Trophoblast cell (in vitro differentiated cells and primary cell): ENCODE measurements around the gene CCDC157.

Source experiments
- DNase-seq, 2 donors: peaks; one replicate each; pipeline ENCODE4 v3.0.0-alpha.2; 2016
- H2AFZ ChIP-seq: 2 replicates; pipeline ENCODE4 v1.6.1; 2013; ENCODE audit warnings: low read length, moderate library complexity, mild to moderate bottlenecking; ENCODE audit not compliant: insufficient read depth, poor library complexity
- H2AK5ac ChIP-seq: 2 replicates; pipeline ENCODE4 v1.6.1; 2013; ENCODE audit warnings: mild to moderate bottlenecking, low read length
- H2BK120ac ChIP-seq: 2 replicates; pipeline ENCODE4 v1.6.1; 2013; ENCODE audit warnings: low read length, mild to moderate bottlenecking, moderate library complexity; ENCODE audit not compliant: insufficient read depth, poor library complexity
- H2BK12ac ChIP-seq: 2 replicates; pipeline ENCODE4 v1.6.1; 2013; ENCODE audit warnings: mild to moderate bottlenecking, low read length, moderate library complexity
- H2BK5ac ChIP-seq: 2 replicates; pipeline ENCODE4 v1.6.1; 2013; ENCODE audit warnings: low read length, low read depth, moderate library complexity, mild to moderate bottlenecking; ENCODE audit not compliant: poor library complexity
- H3K14ac ChIP-seq: 2 replicates; pipeline ENCODE4 v1.6.1; 2013; ENCODE audit warnings: mild to moderate bottlenecking, low read length
- H3K18ac ChIP-seq: 2 replicates; pipeline ENCODE4 v1.6.1; 2013; ENCODE audit warnings: mild to moderate bottlenecking, low read length
- H3K23ac ChIP-seq: 2 replicates; pipeline ENCODE4 v1.6.1; 2013; ENCODE audit warnings: low read length
- H3K27ac ChIP-seq: 2 replicates; pipeline ENCODE4 v1.5.1; 2013; ENCODE audit warnings: low read depth, mild to moderate bottlenecking, inconsistent platforms, low read length, moderate library complexity
- H3K27me3 ChIP-seq: 2 replicates; pipeline ENCODE4 v1.6.1; 2013; ENCODE audit warnings: inconsistent platforms, mild to moderate bottlenecking, low read length, moderate library complexity; ENCODE audit not compliant: insufficient read depth
- H3K36me3 ChIP-seq, 2 experiments: 1 replicate in 1 of 2; 2 replicates in 1 of 2; pipeline ENCODE4 v1.6.1; 2013; ENCODE audit warnings: low read length in 2 of 2, mild to moderate bottlenecking in 2 of 2, moderate library complexity in 1 of 2; ENCODE audit not compliant: insufficient read depth in 2 of 2, control insufficient read depth in 1 of 2
- H3K4ac ChIP-seq: 2 replicates; pipeline ENCODE4 v1.6.1; 2013; ENCODE audit warnings: low read depth, mild to moderate bottlenecking, low read length, moderate library complexity
- H3K4me1 ChIP-seq, 2 experiments: 1 replicate in 1 of 2; 2 replicates in 1 of 2; pipeline ENCODE4 v1.6.1; 2013; ENCODE audit warnings: low read length in 2 of 2, mild to moderate bottlenecking in 2 of 2, moderate library complexity in 1 of 2; ENCODE audit not compliant: insufficient read depth in 2 of 2, control insufficient read depth in 1 of 2
- H3K4me2 ChIP-seq: 2 replicates; pipeline ENCODE4 v1.6.1; 2013; ENCODE audit warnings: inconsistent platforms, mild to moderate bottlenecking, low read length, moderate library complexity
- H3K4me3 ChIP-seq: 2 replicates; pipeline ENCODE4 v1.5.1; 2013; ENCODE audit warnings: mild to moderate bottlenecking, low read depth, low read length, inconsistent platforms
- H3K79me1 ChIP-seq: one replicate; pipeline ENCODE4 v1.6.1; 2013; ENCODE audit warnings: low read length
- H3K79me2 ChIP-seq: 2 replicates; pipeline ENCODE4 v1.6.1; 2013; ENCODE audit warnings: low read length, mild to moderate bottlenecking; ENCODE audit not compliant: control insufficient read depth, insufficient read depth, poor library complexity
- H3K9ac ChIP-seq: 2 replicates; pipeline ENCODE4 v1.6.1; 2013; ENCODE audit warnings: mild to moderate bottlenecking, low read length
- H3K9me3 ChIP-seq: 2 replicates; pipeline ENCODE4 v1.6.1; 2013; ENCODE audit warnings: low read depth, mild to moderate bottlenecking, control low read depth, inconsistent platforms, low read length; ENCODE audit not compliant: insufficient read depth
- H4K12ac ChIP-seq: 2 replicates; pipeline ENCODE4 v1.6.1; 2013; ENCODE audit warnings: low read depth, mild to moderate bottlenecking, low read length, moderate library complexity
- H4K8ac ChIP-seq: 2 replicates; pipeline ENCODE4 v1.6.1; 2013; ENCODE audit warnings: low read depth, mild to moderate bottlenecking, low read length, moderate library complexity
- H4K91ac ChIP-seq: one replicate; pipeline ENCODE4 v1.6.1; 2013; ENCODE audit warnings: low read depth, mild to moderate bottlenecking, low read length, moderate library complexity
- WGBS: extraction: QIAGEN DNeasy Blood & Tissue Kit; methylation state at CpG from one replicate; pipeline ENCODE4 v1.1.7; 2013; ENCODE audit warnings: missing lambda C conversion rate; ENCODE audit not compliant: insufficient read length, insufficient coverage; ENCODE audit errors: extremely low coverage; 5-methylcytosine and 5-hydroxymethylcytosine counted together

The CCDC157 gene

GRCh38 chr22:30386608-30386959 is 29.8 kb downstream of the CCDC157 start:
- H2AK5ac ChIP-seq, result peak overlapping the region; percentile 87
- H2AFZ ChIP-seq, result peak overlapping the region; percentile 53
- no peak overlapping the region for H2BK120ac ChIP-seq
- peak overlapping the region; percentile 65 for H3K4me2 ChIP-seq
- H3K4ac ChIP-seq, result peak overlapping the region; percentile 70
- H4K12ac ChIP-seq, result peak overlapping the region; percentile 72
- H3K27me3 ChIP-seq, result no peaks in the 10 kb centered on the region
- DNase-seq, result no peak
- no peak overlapping the region for H3K23ac ChIP-seq
- no peaks in the 10 kb centered on the region for H3K79me2 ChIP-seq
- H3K9ac ChIP-seq, result peak overlapping the region; percentile 42
- no peak overlapping the region for H2BK5ac ChIP-seq
- peak overlapping the region; percentile 85 for H4K8ac ChIP-seq
- peak overlapping the region; percentile 64 for H3K14ac ChIP-seq
- peak overlapping the region; percentile 24 for H3K27ac ChIP-seq
- WGBS, result no CpG with 5 or more reads among the region's 10 CpGs
- peak overlapping the region; percentile 89 for H4K91ac ChIP-seq
- peaks cover 6% of the 10 kb centered on the region for H3K79me1 ChIP-seq
- peak overlapping the region; percentile 86 for H3K18ac ChIP-seq
- H3K36me3 ChIP-seq, result peaks cover 20% of the 10 kb centered on the region in 2 experiments
- H3K9me3 ChIP-seq, result peaks cover 9% of the 10 kb centered on the region
- peak overlapping the region; percentile 82 for H3K4me3 ChIP-seq
- H2BK12ac ChIP-seq, result no peak overlapping the region
- H3K4me1 ChIP-seq, result peaks cover 5 to 9% of the 10 kb centered on the region in 2 experiments

GRCh38 chr22:30386960-30387827 is 30.4 kb downstream of the CCDC157 start, which contains the start of gene RNF215:
TSS of gene RNF215 (minus strand) at chr22:30387411. CDS start at chr22:30387313, 98 bp downstream.
- H3K9me3 ChIP-seq, result peaks cover 9% of the 10 kb centered on the region
- H3K79me2 ChIP-seq, result no peaks in the 10 kb centered on the region
- H3K4me3 ChIP-seq, result peak within 1 kb of the TSS; percentile 82
- peak within 1 kb of the TSS; percentile 65 for H3K4me2 ChIP-seq
- no peak within 1 kb of the TSS for H2BK12ac ChIP-seq
- H4K8ac ChIP-seq, result peak within 1 kb of the TSS; percentile 85
- no peak within 1 kb of the TSS for H3K23ac ChIP-seq
- H3K18ac ChIP-seq, result peak within 1 kb of the TSS; percentile 86
- H3K79me1 ChIP-seq, result peaks cover 6% of the 10 kb centered on the region
- peak within 1 kb of the TSS; percentile 53 for H2BK120ac ChIP-seq
- peak within 1 kb of the TSS; percentile 70 for H3K4ac ChIP-seq
- peak within 1 kb of the TSS; percentile 72 for H4K12ac ChIP-seq
- H3K9ac ChIP-seq, result peak within 1 kb of the TSS; percentile 42
- peak within 1 kb of the TSS; percentile 59 for H2AFZ ChIP-seq
- H2AK5ac ChIP-seq, result peak within 1 kb of the TSS; percentile 87
- peak within 1 kb of the TSS; percentile 24 for H3K27ac ChIP-seq
- peak; percentile 79 to 90 for DNase-seq
- peak within 1 kb of the TSS; percentile 89 for H4K91ac ChIP-seq
- WGBS, result no CpG with 5 or more reads among the region's 95 CpGs
- no peaks in the 10 kb centered on the region for H3K27me3 ChIP-seq
- peak within 1 kb of the TSS; percentile 82 for H3K14ac ChIP-seq
- H2BK5ac ChIP-seq, result peak within 1 kb of the TSS; percentile 71
- H3K4me1 ChIP-seq, result peaks cover 5 to 9% of the 10 kb centered on the region in 2 experiments
- H3K36me3 ChIP-seq, result peaks cover 16 to 17% of the 10 kb centered on the region in 2 experiments

GRCh38 chr22:30390974-30391691 is 34.3 kb downstream of the CCDC157 start:
- Histone ChIP-seq H3K4me2 (no peak overlapping the region), H3K27ac (no peak overlapping the region), H3K4me1 (peaks cover 5 to 8% of the 10 kb centered on the region in 2 experiments), H4K8ac (no peak overlapping the region), H2BK120ac (no peak overlapping the region), H3K18ac (no peak overlapping the region), H4K91ac (no peak overlapping the region), H3K9me3 (peaks cover 7% of the 10 kb centered on the region), H3K14ac (no peak overlapping the region), H3K23ac (no peak overlapping the region), H2BK5ac (no peak overlapping the region), H3K79me1 (peaks cover 6% of the 10 kb centered on the region), H2AK5ac (no peak overlapping the region), H3K79me2 (no peaks in the 10 kb centered on the region), H3K36me3 (no peaks in the 10 kb centered on the region), H3K4me3 (no peak overlapping the region), H2AFZ (no peak overlapping the region), H4K12ac (no peak overlapping the region), H3K27me3 (no peaks in the 10 kb centered on the region), H3K9ac (no peak overlapping the region), H2BK12ac (no peak overlapping the region), H3K4ac (no peak overlapping the region)
- peak; percentile 45 to 71 for DNase-seq
- no CpG with 5 or more reads among the region's 5 CpGs for WGBS

GRCh38 chr22:30392661-30393321 is 36.0 kb downstream of the CCDC157 start:
- Histone ChIP-seq H3K18ac (no peak overlapping the region), H3K36me3 (no peaks in the 10 kb centered on the region), H3K9ac (no peak overlapping the region), H2BK12ac (no peak overlapping the region), H3K23ac (no peak overlapping the region), H3K4me1 (peaks cover 0 to 3% of the 10 kb centered on the region in 2 experiments), H2AK5ac (no peak overlapping the region), H2AFZ (no peak overlapping the region), H3K4me3 (no peak overlapping the region), H4K8ac (no peak overlapping the region), H3K9me3 (peaks cover 5% of the 10 kb centered on the region), H3K4me2 (no peak overlapping the region), H3K27ac (no peak overlapping the region), H2BK5ac (no peak overlapping the region), H3K27me3 (peaks cover 10% of the 10 kb centered on the region), H3K14ac (no peak overlapping the region), H4K12ac (no peak overlapping the region), H3K79me2 (no peaks in the 10 kb centered on the region), H4K91ac (no peak overlapping the region), H3K79me1 (no peaks in the 10 kb centered on the region), H3K4ac (no peak overlapping the region), H2BK120ac (no peak overlapping the region)
- no CpG with 5 or more reads among the region's 9 CpGs for WGBS
- no peak for DNase-seq
